Uterus (tissue), 4 donors: Measurements from ENCODE around the gene CIITA. TPM values are rescaled to one million over a fixed set of nuclear protein-coding genes. Genes with fewer than 3 reads are reported as not detected.

Experiments used
- DNase-seq, 2 donors: peaks; one replicate each; pipeline ENCODE4 v3.0.0-alpha.2; 2019 to 2020
- H3K27ac ChIP-seq, 2 donors: fragments of 200-600 bp; sonication (generic); 1 replicate in 1 of 2; 2 replicates in 1 of 2; pipeline ENCODE4 v1.5.1; 2016 to 2018
- H3K27me3 ChIP-seq, 2 donors: fragments of 200-600 bp; sonication (generic); one replicate each; pipeline ENCODE4 v1.5.1; 2018 to 2019; ENCODE audit warnings: control low read depth in 1 of 2
- H3K36me3 ChIP-seq, 2 donors: fragments of 200-600 bp; sonication (generic); one replicate each; pipeline ENCODE4 v1.5.1; 2019; ENCODE audit warnings: control low read depth in 1 of 2
- H3K4me1 ChIP-seq, 2 donors: fragments of 200-600 bp; sonication (generic); one replicate each; pipeline ENCODE4 v1.5.1; 2018 to 2019; ENCODE audit warnings: control low read depth in 1 of 2
- H3K4me3 ChIP-seq, 2 donors: fragments of 200-600 bp; sonication (generic); 1 replicate in 1 of 2; 2 replicates in 1 of 2; pipeline ENCODE4 v1.5.1; 2018 to 2019; ENCODE audit warnings: mild to moderate bottlenecking in 1 of 2
- H3K9me3 ChIP-seq, 2 donors: fragments of 200-600 bp; sonication (generic); one replicate each; pipeline ENCODE4 v1.5.1; 2019; ENCODE audit warnings: control low read depth in 1 of 2
- POLR2A ChIP-seq, 2 donors: fragments of 450-650 bp; IDR thresholded peaks; one replicate each; pipeline ENCODE4 v1.6.1; 2016; ENCODE audit warnings: antibody characterized with exemption in 2 of 2, mild to moderate bottlenecking in 1 of 2, moderate library complexity in 1 of 2
- intact Hi-C: fragments of 100-400 bp; cut with DNase I; formaldehyde crosslinking; loops from one replicate; pipeline ENCODE4 v1.15.1; 2023; ENCODE audit warnings: low total_unique reads
- total RNA-seq, 4 donors: library from RNA; depleted of rRNA in 3 of 4; stranded (reverse); fragments of >200 nt in 3 of 4; gene quantifications; one replicate each; pipeline versions ENCODE4 v1.1.0 to v1.2.4, GENCODE V29; 2014 to 2023
- TF ChIP-seq, protein P1 (sequence below), 4 experiments: fragments of 200-600 bp in 2 of 4; fragments of 450-650 bp in 2 of 4; sonication (generic) in 2 of 4; IDR thresholded peaks; one replicate each; pipeline ENCODE4 v1.5.1; 2016 to 2019; ENCODE audit warnings: antibody characterized with exemption in 4 of 4, mild to moderate bottlenecking in 2 of 4, moderate library complexity in 1 of 4
- donor health status: DM: yes; HTN: yes; CAD: no.

CIITA gene
- total RNA-seq, 4 donors from 2014 or later, result 7.1 to 48.3 (median 18.8) TPM

DNA sequence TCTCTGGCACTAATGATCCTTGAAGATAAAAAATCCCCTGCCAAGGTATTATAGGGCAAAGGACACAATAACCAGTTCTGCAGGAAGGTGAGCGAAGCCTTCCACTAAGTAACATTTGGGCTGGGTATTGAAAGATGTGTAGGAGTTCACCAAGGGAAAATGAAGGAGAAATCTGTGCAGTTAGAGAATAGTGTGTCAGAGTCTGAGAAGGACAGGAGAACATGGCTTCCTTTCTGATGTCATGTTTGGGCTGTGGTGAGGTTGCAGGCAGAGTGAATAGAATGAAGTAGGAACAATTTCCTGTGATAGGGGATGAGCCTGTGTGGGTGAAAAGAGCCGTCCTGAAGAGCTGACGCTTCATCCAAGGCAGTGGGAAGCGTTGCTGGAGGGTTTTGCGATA is 24.1 kb upstream of the CIITA start:
- Histone ChIP-seq H3K4me3 (no peak overlapping the region), H3K9me3 (no peaks in the 10 kb centered on the region), H3K4me1 (no peaks in the 10 kb centered on the region), H3K27ac (no peak overlapping the region), H3K36me3 (no peaks in the 10 kb centered on the region), H3K27me3 (no peaks in the 10 kb centered on the region)
- TF ChIP-seq, protein P1, sequence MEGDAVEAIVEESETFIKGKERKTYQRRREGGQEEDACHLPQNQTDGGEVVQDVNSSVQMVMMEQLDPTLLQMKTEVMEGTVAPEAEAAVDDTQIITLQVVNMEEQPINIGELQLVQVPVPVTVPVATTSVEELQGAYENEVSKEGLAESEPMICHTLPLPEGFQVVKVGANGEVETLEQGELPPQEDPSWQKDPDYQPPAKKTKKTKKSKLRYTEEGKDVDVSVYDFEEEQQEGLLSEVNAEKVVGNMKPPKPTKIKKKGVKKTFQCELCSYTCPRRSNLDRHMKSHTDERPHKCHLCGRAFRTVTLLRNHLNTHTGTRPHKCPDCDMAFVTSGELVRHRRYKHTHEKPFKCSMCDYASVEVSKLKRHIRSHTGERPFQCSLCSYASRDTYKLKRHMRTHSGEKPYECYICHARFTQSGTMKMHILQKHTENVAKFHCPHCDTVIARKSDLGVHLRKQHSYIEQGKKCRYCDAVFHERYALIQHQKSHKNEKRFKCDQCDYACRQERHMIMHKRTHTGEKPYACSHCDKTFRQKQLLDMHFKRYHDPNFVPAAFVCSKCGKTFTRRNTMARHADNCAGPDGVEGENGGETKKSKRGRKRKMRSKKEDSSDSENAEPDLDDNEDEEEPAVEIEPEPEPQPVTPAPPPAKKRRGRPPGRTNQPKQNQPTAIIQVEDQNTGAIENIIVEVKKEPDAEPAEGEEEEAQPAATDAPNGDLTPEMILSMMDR (IDR thresholded peaks at IDR 0.05), result no peak
- no peak for TF ChIP-seq POLR2A (IDR thresholded peaks at IDR 0.05)
- no peak for DNase-seq
- intact Hi-C loops, result no loop called here

DNA sequence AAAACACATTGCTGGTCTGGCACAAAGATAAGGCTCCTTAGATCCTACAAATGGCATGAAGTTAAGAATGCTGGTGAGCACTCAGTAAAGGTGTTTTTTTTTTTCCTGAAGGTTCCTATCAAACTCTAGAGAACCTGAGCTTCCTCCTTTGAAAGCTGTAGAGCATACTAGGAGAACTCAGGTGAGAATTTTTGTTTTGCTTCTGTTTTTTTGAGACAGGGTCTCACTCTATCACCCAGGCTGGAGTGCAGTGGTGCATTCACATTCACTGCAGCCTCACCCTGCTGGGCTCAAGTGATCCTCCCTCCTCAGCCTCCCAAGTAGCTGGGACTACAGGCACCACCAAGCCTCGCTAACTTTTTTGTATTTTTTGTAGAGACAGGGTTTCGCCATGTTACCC is 21.0 kb upstream of the CIITA start:
- TF ChIP-seq POLR2A (IDR thresholded peaks at IDR 0.05), result no peak
- TF ChIP-seq, protein P1 (IDR thresholded peaks at IDR 0.05), result no peak
- Histone ChIP-seq H3K36me3 (no peaks in the 10 kb centered on the region), H3K27ac (no peak overlapping the region), H3K27me3 (no peaks in the 10 kb centered on the region), H3K4me3 (no peak overlapping the region), H3K9me3 (no peaks in the 10 kb centered on the region), H3K4me1 (no peaks in the 10 kb centered on the region)
- no peak for DNase-seq
- intact Hi-C loops, result no loop called here

DNA sequence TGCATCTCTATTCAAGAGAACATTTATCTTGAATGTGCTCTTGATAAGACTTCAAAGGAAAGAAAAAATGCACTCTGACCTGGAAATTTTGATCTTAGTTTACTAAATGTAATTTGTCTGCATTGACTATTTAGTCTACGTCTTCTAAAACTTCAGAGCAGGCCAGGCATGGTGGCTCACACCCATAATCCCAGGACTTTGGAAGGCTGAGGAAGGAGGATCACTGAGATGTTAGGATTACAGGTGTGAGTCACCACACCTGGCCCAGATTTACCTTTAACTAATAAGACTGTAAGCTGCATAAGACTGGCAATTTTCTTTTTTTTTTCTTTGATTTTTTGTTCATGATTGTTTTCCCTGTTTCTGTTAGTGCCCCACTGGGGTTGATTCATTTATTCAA is 18.8 kb upstream of the CIITA start:
- Histone ChIP-seq H3K27me3 (no peaks in the 10 kb centered on the region), H3K4me3 (no peak overlapping the region), H3K36me3 (no peaks in the 10 kb centered on the region), H3K9me3 (no peaks in the 10 kb centered on the region), H3K27ac (no peak overlapping the region), H3K4me1 (no peaks in the 10 kb centered on the region)
- TF ChIP-seq, protein P1 (IDR thresholded peaks at IDR 0.05), result no peak
- no peak for TF ChIP-seq POLR2A (IDR thresholded peaks at IDR 0.05)
- DNase-seq, result no peak
- intact Hi-C loops, result no loop called here

- DNase-seq, result no peak
- intact Hi-C loops, result no loop called here
- H3K4me1 ChIP-seq, result no peaks in the 10 kb centered on the region
- no peaks in the 10 kb centered on the region for H3K36me3 ChIP-seq
- no peak overlapping the region for H3K27ac ChIP-seq
- TF ChIP-seq, protein P1 (IDR thresholded peaks at IDR 0.05), result no peak
- TF ChIP-seq POLR2A (IDR thresholded peaks at IDR 0.05), result no peak
- no peaks in the 10 kb centered on the region for H3K27me3 ChIP-seq
- no peak overlapping the region for H3K4me3 ChIP-seq
- no peaks in the 10 kb centered on the region for H3K9me3 ChIP-seq
Measured at GRCh38 chr16:10859020-10859419, 18.0 kb upstream of the CIITA start.

DNA sequence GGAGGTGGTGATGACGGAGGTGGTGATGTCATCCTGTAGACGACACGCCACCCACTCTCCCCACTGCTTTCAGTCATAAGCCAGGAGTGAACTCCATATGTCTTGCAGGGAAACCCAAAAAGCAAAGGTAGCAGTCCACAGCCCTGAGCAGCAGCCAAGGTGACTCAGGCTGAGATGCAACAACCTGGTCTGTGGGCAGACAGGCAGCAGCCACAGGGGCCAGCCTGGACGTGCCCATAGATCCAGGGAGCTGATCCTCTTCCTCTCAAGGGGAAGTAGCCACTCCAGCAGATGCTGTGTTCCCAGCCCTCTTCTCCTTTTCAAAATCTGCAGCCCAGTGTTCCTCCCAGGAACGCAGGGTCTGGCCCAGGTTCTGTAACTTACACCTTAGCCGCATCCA is 17.3 kb upstream of the CIITA start:
- DNase-seq, result no peak
- TF ChIP-seq, protein P1 (IDR thresholded peaks at IDR 0.05), result no peak
- TF ChIP-seq POLR2A (IDR thresholded peaks at IDR 0.05), result no peak
- H3K27ac ChIP-seq, result no peak overlapping the region
- H3K4me1 ChIP-seq, result no peaks in the 10 kb centered on the region
- H3K4me3 ChIP-seq, result no peak overlapping the region
- H3K9me3 ChIP-seq, result no peaks in the 10 kb centered on the region
- intact Hi-C loops, result no loop called here
- H3K36me3 ChIP-seq, result no peaks in the 10 kb centered on the region
- no peaks in the 10 kb centered on the region for H3K27me3 ChIP-seq
